ENCODE measurements around the gene BCAS3. TPM values are rescaled to one million over a fixed set of nuclear protein-coding genes. Genes with fewer than 3 reads are reported as not detected.

The BCAS3 gene
- total RNA-seq, 4 donors from 2014 or later = 20.7 to 76.3 (median 39.8) TPM

GRCh38 chr17:61330174-61331150 lies 652.8 kb downstream of the BCAS3 start:
- H3K4me3 ChIP-seq = no peak overlapping the region
- no peaks in the 10 kb centered on the region for H3K36me3 ChIP-seq
- H3K27ac ChIP-seq = no peak overlapping the region
- intact Hi-C loops (cut with DNase I; ENCODE audit: low total_unique reads) (no loop called here), in situ Hi-C loops (cut with MboI; ENCODE audit: low pct_ligation_motif_present in 1 of 4, low pct_unique_long_range_greater_than_20kb in 1 of 4, low sequenced_read_pairs in 3 of 4) (no loop called here)
- 87 to 88% methylated on average over 2 to 11 of the region's 11 CpGs for WGBS, 2 donors (ENCODE audit: low coverage in 1 of 2)
- TF ChIP-seq EP300 (IDR thresholded peaks at IDR 0.05; ENCODE audit: low read depth) = no peak
- TF ChIP-seq CTCF (IDR thresholded peaks at IDR 0.05) = no peak
- no peak for TF ChIP-seq POLR2AphosphoS5 (IDR thresholded peaks at IDR 0.05)
- no peak for TF ChIP-seq POLR2A (IDR thresholded peaks at IDR 0.05)
- H3K4me1 ChIP-seq = peaks cover 0 to 5% (median 0%) of the 10 kb centered on the region in 4 donors
- H3K27me3 ChIP-seq = peaks cover 63% of the 10 kb centered on the region
- no peaks in the 10 kb centered on the region for H3K9me3 ChIP-seq
- DNase-seq = no peak

- Histone ChIP-seq H3K9me3 (no peaks in the 10 kb centered on the region), H3K4me3 (no peak overlapping the region), H3K27me3 (peaks cover 64% of the 10 kb centered on the region), H3K4me1 (peaks cover 0 to 12% (median 2%) of the 10 kb centered on the region in 4 donors), H3K27ac (peak overlapping the region in 1 of 4 donors; percentile 9), H3K36me3 (no peaks in the 10 kb centered on the region)
- TF ChIP-seq POLR2A (IDR thresholded peaks at IDR 0.05) = no peak
- TF ChIP-seq CTCF (IDR thresholded peaks at IDR 0.05) = no peak
- TF ChIP-seq POLR2AphosphoS5 (IDR thresholded peaks at IDR 0.05) = no peak
- no peak for TF ChIP-seq EP300 (IDR thresholded peaks at IDR 0.05; ENCODE audit: low read depth)
- intact Hi-C loops (cut with DNase I; ENCODE audit: low total_unique reads) (no loop called here), in situ Hi-C loops (cut with MboI; ENCODE audit: low pct_ligation_motif_present in 1 of 4, low pct_unique_long_range_greater_than_20kb in 1 of 4, low sequenced_read_pairs in 3 of 4) (no loop called here)
- 42% methylated on average over 2 of the region's 2 CpGs; no CpG with 5 or more reads in 1 of the 2 donors for WGBS, 2 donors (ENCODE audit: low coverage in 1 of 2)
- DNase-seq = no peak
Measured at GRCh38 chr17:61331178-61331577, 653.5 kb downstream of the BCAS3 start.

GRCh38 chr17:61331886-61332285 lies 654.2 kb downstream of the BCAS3 start:
- 88% methylated on average over 9 of the region's 9 CpGs; no CpG with 5 or more reads in 1 of the 2 donors for WGBS, 2 donors (ENCODE audit: low coverage in 1 of 2)
- intact Hi-C loops (cut with DNase I; ENCODE audit: low total_unique reads) = no loop called here
- DNase-seq = no peak

More at GRCh38 chr17:61331886-61332285, 654.2 kb downstream of the BCAS3 start:
- H3K4me3 ChIP-seq = no peak overlapping the region
- in situ Hi-C loops (cut with MboI; ENCODE audit: low pct_ligation_motif_present in 1 of 4, low pct_unique_long_range_greater_than_20kb in 1 of 4, low sequenced_read_pairs in 3 of 4) = no loop called here
- no peaks in the 10 kb centered on the region for H3K36me3 ChIP-seq
- peak overlapping the region in 1 of 4 donors; percentile 9 for H3K27ac ChIP-seq
- no peaks in the 10 kb centered on the region for H3K9me3 ChIP-seq
- TF ChIP-seq POLR2A (IDR thresholded peaks at IDR 0.05) (no peak), POLR2AphosphoS5 (IDR thresholded peaks at IDR 0.05) (no peak), CTCF (IDR thresholded peaks at IDR 0.05) (no peak), EP300 (IDR thresholded peaks at IDR 0.05; ENCODE audit: low read depth) (no peak)
- peaks cover 0 to 15% (median 2%) of the 10 kb centered on the region in 4 donors for H3K4me1 ChIP-seq
- H3K27me3 ChIP-seq = peaks cover 64% of the 10 kb centered on the region

All from transverse colon (tissue), 4 donors.